GM12891 (cell line): ENCODE data around the gene PAFAH2.
"Not testable (repeated sequence)": the region's sequence is repeated elsewhere in the genome, so short reads cannot be mapped to it uniquely, and the experiment has no call there.

ENCODE experiments used
- DNase-seq: peaks from one replicate; pipeline ENCODE4 v3.0.0; 2011; ENCODE audit warnings: low spot score; ENCODE audit not compliant: insufficient read length
- FAIRE-seq: peaks from 2 replicates; lab custom pipeline; 2011; peaks lifted over from hg19 to GRCh38; lab: Jason Lieb, UNC
- PAX5 ChIP-seq: IDR thresholded peaks from 2 replicates; pipeline ENCODE4 v1.6.1; 2011; ENCODE audit warnings: low read length, moderate library complexity, mild to moderate bottlenecking; ENCODE audit not compliant: insufficient read depth, severe bottlenecking
- POLR2A ChIP-seq: IDR thresholded peaks from 2 replicates; pipeline ENCODE4 v1.6.1; 2011; ENCODE audit warnings: low read depth, low read length, control low read depth
- POLR2AphosphoS5 ChIP-seq: IDR thresholded peaks from 2 replicates; pipeline ENCODE4 v1.6.1; 2011; ENCODE audit warnings: low read depth, low read length, control low read depth
- POU2F2 ChIP-seq: IDR thresholded peaks from 2 replicates; pipeline ENCODE4 v1.6.1; 2011; ENCODE audit warnings: low read depth, mild to moderate bottlenecking, control low read depth, low read length, moderate library complexity
- SPI1 ChIP-seq: IDR thresholded peaks from 2 replicates; pipeline ENCODE4 v1.6.1; 2011; ENCODE audit warnings: low read depth, low read length, control low read depth
- TAF1 ChIP-seq: IDR thresholded peaks from 2 replicates; pipeline ENCODE4 v1.6.1; 2011; ENCODE audit warnings: low read depth, low read length, control low read depth

PAFAH2 gene

DNA sequence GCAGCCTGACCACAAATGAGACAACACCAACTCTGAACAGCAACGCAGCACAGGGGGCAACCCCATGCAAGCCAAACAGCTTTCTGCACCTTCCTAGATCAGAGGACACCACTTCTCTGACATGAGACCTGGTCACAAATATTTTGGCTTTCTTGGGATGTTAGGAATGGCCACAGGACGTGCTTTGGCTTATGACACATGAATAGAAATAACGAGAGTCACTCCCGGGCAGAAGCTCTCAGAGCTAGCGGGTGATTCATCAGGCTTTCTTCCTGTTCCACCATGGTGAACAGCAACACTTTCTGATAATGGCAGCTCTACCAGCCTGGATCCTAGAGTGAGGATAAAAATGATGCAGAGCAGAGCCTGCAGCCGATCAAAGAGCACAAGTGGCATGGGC lies 39.4 kb downstream of the PAFAH2 start:
- TF ChIP-seq POLR2A: no peak
- TF ChIP-seq SPI1: no peak
- TF ChIP-seq PAX5: no peak
- TF ChIP-seq POLR2AphosphoS5: no peak
- TF ChIP-seq POU2F2: no peak
- no peak for TF ChIP-seq TAF1
- no peak for FAIRE-seq
- DNase-seq: no peak

DNA sequence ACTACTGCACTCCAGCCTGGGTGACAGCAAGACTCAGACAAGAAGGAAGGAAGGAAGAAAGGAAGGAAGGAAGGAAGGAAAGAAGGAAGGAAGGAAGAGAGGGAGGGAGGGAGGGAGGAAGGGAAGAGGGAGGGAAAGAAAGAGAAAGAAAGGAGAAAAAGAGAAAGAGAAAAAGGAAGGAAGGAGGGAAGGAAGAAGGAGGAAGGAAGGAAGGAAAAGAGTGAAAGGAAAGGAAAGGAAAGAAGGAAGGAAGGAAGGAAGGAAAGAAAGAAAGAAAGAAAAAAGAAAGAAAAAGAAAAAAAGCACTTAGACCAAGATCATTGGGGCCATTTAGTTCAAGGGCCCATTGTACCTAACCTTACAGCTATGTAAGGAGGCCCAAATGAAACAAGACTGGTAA lies 42.3 kb downstream of the PAFAH2 start:
- FAIRE-seq (no peak), DNase-seq (no peak)
- TF ChIP-seq POU2F2: no peak
- TF ChIP-seq PAX5: no peak
- TF ChIP-seq TAF1: no peak

GRCh38 chr1:25954282-25954938 lies 43.5 kb downstream of the PAFAH2 start:
- FAIRE-seq: no peak

GRCh38 chr1:25952841-25953401 lies 44.9 kb downstream of the PAFAH2 start:
- no peak for TF ChIP-seq POLR2AphosphoS5
- DNase-seq (no peak), FAIRE-seq (no peak)

More at GRCh38 chr1:25954282-25954938, 43.5 kb downstream of the PAFAH2 start:
- no peak for TF ChIP-seq POU2F2
- no peak for TF ChIP-seq POLR2A
- TF ChIP-seq SPI1: no peak
- no peak for TF ChIP-seq PAX5
- no peak for TF ChIP-seq POLR2AphosphoS5
- DNase-seq: no peak

DNA sequence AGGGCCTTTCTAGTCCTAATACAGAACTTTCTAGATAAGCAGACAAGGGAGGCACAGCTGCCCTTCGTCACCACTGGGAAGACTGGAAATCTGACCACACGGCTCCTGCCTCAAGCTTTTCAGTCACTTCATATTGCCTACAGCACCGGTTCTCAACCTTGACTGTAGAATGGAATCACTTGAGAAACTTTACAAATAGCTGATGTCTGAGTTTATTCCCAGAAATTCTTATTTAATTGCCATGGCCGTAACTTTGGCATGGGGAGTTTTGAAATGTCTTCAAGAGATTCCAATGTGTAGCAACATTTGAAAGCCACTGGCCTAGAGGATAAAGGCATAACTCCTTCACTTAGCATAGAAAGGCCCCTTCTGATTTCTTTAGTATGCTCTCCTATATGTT lies 49.2 kb downstream of the PAFAH2 start:
- FAIRE-seq: no peak
- no peak for TF ChIP-seq TAF1
- TF ChIP-seq POLR2AphosphoS5: no peak
- TF ChIP-seq SPI1: no peak
- no peak for TF ChIP-seq POU2F2
- no peak for TF ChIP-seq PAX5
- no peak for TF ChIP-seq POLR2A

GRCh38 chr1:25947027-25947426 lies 50.8 kb downstream of the PAFAH2 start:
- no peak for DNase-seq
- TF ChIP-seq POLR2A: no peak
- no peak for TF ChIP-seq SPI1
- TF ChIP-seq PAX5: no peak
- no peak for TF ChIP-seq TAF1
- TF ChIP-seq POU2F2: no peak
- no peak for TF ChIP-seq POLR2AphosphoS5
- FAIRE-seq: no peak

More for the DNA sequence above, 49.2 kb downstream of the PAFAH2 start:
- DNase-seq: no peak

- no peak for DNase-seq
- no peak for TF ChIP-seq POU2F2
- FAIRE-seq: peak; percentile 9
Observed at GRCh38 chr1:25945761-25946160, 52.1 kb downstream of the PAFAH2 start.

DNA sequence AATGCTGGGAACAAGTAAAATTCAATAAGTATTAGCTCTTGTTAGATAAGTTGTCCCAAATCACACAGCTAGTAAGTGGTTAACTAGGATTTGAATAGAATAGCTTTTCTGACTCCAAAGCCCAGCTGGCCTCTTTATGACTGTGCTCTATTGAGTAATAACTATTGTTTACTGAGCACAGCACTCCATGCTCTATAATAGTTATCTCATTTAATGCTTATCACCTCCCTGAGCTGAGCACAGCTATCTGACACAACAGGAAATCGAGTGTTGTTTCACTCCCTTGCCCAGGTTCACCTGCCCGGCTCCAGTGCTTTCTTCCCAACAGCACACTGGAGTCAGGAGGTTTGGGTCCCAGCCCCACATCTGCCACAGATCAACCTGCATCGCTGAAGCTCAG lies 52.9 kb downstream of the PAFAH2 start:
- FAIRE-seq: no peak
- TF ChIP-seq SPI1 (no peak), POLR2AphosphoS5 (no peak), TAF1 (no peak), POLR2A (no peak), POU2F2 (no peak), PAX5 (no peak)
- DNase-seq: no peak

DNA sequence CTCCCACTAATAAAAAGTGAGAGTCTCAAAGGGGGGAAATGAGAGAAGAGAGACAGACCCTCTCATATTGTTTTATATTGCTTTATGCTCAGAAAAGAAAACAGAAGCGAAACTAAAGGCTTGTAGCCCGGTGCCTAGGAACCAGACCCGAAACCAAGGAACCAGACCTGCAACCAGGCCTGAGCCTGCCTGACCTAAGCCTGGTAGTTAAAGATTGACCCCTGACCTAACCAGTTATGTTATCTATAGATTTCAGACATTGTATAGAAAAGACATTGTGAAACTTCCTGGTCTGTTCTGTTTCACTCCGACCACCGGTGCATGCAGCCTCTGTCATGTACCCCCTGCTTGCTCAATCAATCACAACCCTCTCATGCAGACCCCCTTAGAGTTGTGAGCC lies 54.4 kb downstream of the PAFAH2 start:
- DNase-seq, FAIRE-seq: not testable (repeated sequence)

DNA sequence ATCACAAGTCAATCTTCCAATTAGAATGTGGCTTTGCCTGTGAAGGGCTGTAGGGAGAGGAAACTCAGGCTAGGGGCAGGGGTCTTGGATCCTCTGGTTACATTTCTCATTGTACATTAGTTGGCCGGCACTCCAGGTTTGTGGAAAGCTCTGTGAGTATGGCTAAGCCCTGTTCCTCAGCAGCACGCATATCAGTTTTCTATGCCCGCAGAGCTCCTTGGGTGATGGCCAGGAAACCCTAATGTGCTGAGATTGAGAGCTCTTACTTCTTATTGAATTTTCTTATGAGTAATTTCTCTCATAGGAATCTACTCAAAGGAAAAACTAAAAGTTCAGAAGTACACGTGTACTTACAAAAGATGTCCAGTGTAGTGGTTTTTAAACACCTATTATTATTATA lies 60.9 kb downstream of the PAFAH2 start:
- TF ChIP-seq PAX5 (no peak), POLR2AphosphoS5 (no peak), SPI1 (no peak), POLR2A (no peak), TAF1 (no peak), POU2F2 (no peak)
- no peak for FAIRE-seq
- DNase-seq: no peak

DNA sequence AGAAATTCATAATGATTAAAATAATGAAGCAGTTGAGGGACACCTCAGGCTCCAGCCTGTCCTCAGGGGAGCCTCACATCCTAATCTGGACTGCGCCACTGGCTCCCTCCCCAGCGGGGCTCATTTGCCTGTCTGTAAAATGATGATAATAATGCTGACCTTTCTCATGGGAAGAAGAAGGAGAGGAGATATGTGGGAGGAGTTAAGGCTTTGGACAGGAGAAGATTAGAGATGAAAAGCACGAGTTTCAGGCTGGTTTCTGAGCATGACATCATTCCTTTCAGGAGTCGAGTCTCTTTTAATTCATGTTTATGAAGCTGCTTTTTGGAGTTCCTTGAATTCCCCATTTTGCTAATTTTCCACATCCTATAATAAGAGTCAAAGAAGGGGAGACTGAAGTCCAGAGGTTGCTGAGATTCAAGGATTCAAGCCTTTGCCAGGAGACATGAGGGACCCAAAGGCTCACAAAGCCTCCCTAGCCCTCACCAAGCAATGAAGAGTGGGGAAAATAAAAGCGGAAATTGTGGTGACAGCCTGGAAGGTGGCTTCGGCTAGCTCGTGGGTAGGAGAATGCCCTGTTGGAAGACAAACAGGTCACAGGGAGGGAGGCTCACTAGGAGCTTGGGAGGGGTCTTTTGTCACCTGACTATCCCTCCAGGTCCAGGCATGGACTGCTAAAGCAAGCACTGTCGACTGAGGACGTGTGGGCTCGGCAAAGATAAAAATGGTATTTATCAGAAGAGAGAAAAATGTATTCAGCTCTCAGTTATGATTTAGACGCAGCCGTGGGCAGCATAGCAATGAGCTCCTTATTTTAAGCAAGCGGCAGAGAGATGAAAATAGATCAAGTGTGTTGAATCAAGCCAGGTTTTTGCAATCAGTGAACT lies 64.1 kb downstream of the PAFAH2 start:
- no peak for DNase-seq
- TF ChIP-seq TAF1: no peak
- TF ChIP-seq SPI1: no peak
- TF ChIP-seq POLR2A: no peak
- no peak for TF ChIP-seq POLR2AphosphoS5
- no peak for FAIRE-seq

DNA sequence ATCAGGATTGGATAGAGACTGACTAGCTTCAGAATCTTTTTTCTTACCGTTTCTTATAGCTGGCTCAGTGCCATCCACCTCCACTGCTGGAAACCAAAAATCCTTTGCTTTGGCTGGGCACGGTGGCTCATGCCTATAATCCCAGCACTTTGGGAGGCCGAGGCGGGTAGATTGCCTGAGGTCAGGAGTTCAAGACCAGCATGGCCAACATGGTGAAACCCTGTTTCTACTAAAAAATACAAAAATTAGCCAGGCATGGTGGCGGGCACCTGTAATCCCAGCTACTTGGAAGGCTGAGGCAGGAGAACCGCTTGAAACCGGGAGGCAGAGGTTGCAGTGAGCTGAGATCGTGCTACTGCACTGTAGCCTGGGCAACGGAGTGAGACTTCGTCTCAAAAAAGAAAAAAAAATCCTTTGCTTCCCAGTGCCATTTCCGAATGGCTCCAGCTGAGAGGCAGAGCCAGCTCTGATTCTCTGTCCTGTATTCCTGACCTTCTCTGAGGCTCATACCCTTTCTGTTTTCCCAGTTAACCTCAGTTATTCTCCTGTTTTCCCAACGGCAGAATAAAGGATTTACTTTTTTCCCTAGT lies 65.0 kb downstream of the PAFAH2 start:
- not testable (repeated sequence) for FAIRE-seq, DNase-seq
